B cell (primary cell): ENCODE measurements around the gene POU2AF2. TPM values are rescaled to one million over a fixed set of nuclear protein-coding genes. Genes with fewer than 3 reads are reported as not detected.

ENCODE experiments used
- ATAC-seq: fragments of 200-7000 bp; cut with Tn5 transposase; one replicate; pipeline ENCODE4 v1.10.0; 2021; ENCODE audit warnings: low read depth, mild to moderate bottlenecking, moderate number of reproducible peaks, moderate library complexity
- CTCF ChIA-PET: fragments of 350-600 bp; sonication (Branson Sonifier 250); formaldehyde crosslinking; loops from one replicate; lab custom pipeline; 2021; ENCODE audit warnings: antibody characterized with exemption, inconsistent platforms; lab: Charles Lee
- POLR2A ChIA-PET: fragments of 350-600 bp; sonication (Branson Sonifier 250); formaldehyde crosslinking; loops from one replicate; lab custom pipeline; 2021; ENCODE audit warnings: antibody characterized with exemption; lab: Charles Lee
- DNase-seq: peaks from one replicate; pipeline ENCODE4 v3.0.0; 2013
- H2AFZ ChIP-seq: 2 replicates; pipeline ENCODE4 v1.6.1; 2012; ENCODE audit warnings: mild to moderate bottlenecking, low read depth, low read length; ENCODE audit not compliant: insufficient read depth, poor library complexity, severe bottlenecking
- H3K27ac ChIP-seq, 2 donors: 1 replicate in 1 of 2; 2 replicates in 1 of 2; pipeline ENCODE4 v1.5.1; 2012 to 2013; ENCODE audit warnings: low read length in 2 of 2, mild to moderate bottlenecking in 2 of 2, moderate library complexity in 1 of 2
- H3K27me3 ChIP-seq, 4 experiments: fragments of 200-600 bp in 1 of 4; sonication (generic) in 1 of 4; replicated peaks in 1 of 4; 1 replicate in 2 of 4; 2 replicates in 2 of 4; pipeline versions ENCODE4 v1.6.1 to v1.7.0; 2013 to 2016; ENCODE audit warnings: low read length in 3 of 4, mild to moderate bottlenecking in 2 of 4, mixed read lengths in 1 of 4, moderate library complexity in 1 of 4; ENCODE audit not compliant: insufficient read depth in 4 of 4, control insufficient read depth in 3 of 4; ENCODE audit errors: control extremely low read depth in 1 of 4
- H3K36me3 ChIP-seq, 2 experiments: replicated peaks in 1 of 2; 1 replicate in 1 of 2; 2 replicates in 1 of 2; pipeline versions ENCODE4 v1.6.1 to v1.7.1; 2013; ENCODE audit warnings: low read length in 1 of 2; ENCODE audit not compliant: insufficient read depth in 2 of 2, control insufficient read depth in 1 of 2; ENCODE audit errors: control extremely low read depth in 1 of 2, extremely low read depth in 1 of 2
- H3K4me1 ChIP-seq, 2 donors: fragments of 200-600 bp in 1 of 2; sonication (generic) in 1 of 2; 1 replicate in 1 of 2; 2 replicates in 1 of 2; pipeline versions ENCODE4 v1.5.1 to v1.6.1; 2013 to 2017; ENCODE audit warnings: low read length in 2 of 2; ENCODE audit not compliant: control insufficient read depth in 2 of 2, insufficient read depth in 2 of 2
- H3K4me2 ChIP-seq: replicated peaks from 2 replicates; pipeline ENCODE3; 2012; ENCODE audit warnings: mild to moderate bottlenecking, low read depth, low read length; ENCODE audit not compliant: poor library complexity, severe bottlenecking
- H3K4me3 ChIP-seq, 5 experiments: fragments of 200-600 bp in 1 of 5; sonication (generic) in 1 of 5; 1 replicate in 3 of 5; 2 replicates in 2 of 5; pipeline versions ENCODE4 v1.5.1 to v1.7.0; 2011 to 2016; ENCODE audit warnings: low read length in 4 of 5, mild to moderate bottlenecking in 4 of 5, low read depth in 2 of 5, control low read depth in 1 of 5, moderate library complexity in 1 of 5; ENCODE audit not compliant: insufficient read depth in 1 of 5; ENCODE audit errors: control extremely low read depth in 1 of 5, extremely low read depth in 1 of 5
- H3K79me2 ChIP-seq: fragments of 200-600 bp; sonication (generic); one replicate; pipeline ENCODE4 v1.6.0; 2016; ENCODE audit warnings: low read length; ENCODE audit not compliant: control insufficient read depth, insufficient read depth
- H3K9ac ChIP-seq: fragments of 200-600 bp; sonication (generic); 2 replicates; pipeline ENCODE4 v1.6.1; 2017; ENCODE audit warnings: mild to moderate bottlenecking, low read length, moderate library complexity
- H3K9me3 ChIP-seq, 3 donors: one replicate each; pipeline versions ENCODE4 v1.6.1 to v1.7.1; 2013; ENCODE audit warnings: low read length in 2 of 3; ENCODE audit not compliant: control insufficient read depth in 2 of 3, insufficient read depth in 1 of 3; ENCODE audit errors: control extremely low read depth in 1 of 3
- H4K20me1 ChIP-seq: 2 replicates; pipeline ENCODE4 v1.6.0; 2012; ENCODE audit warnings: mild to moderate bottlenecking, low read length; ENCODE audit not compliant: insufficient read depth, control insufficient read depth, poor library complexity, severe bottlenecking
- H3K27ac Mint-ChIP-seq: one replicate; pipeline ENCODE4 v1.8.0; 2021; ENCODE audit warnings: mixed read lengths
- H3K27me3 Mint-ChIP-seq: one replicate; pipeline ENCODE4 v1.8.0; 2021; ENCODE audit warnings: mixed read lengths
- H3K4me1 Mint-ChIP-seq: one replicate; pipeline ENCODE4 v1.8.0; 2021; ENCODE audit warnings: mixed read lengths
- H3K4me3 Mint-ChIP-seq: one replicate; pipeline ENCODE4 v1.8.0; 2021; ENCODE audit warnings: mixed read lengths
- H3K9me3 Mint-ChIP-seq: one replicate; pipeline ENCODE4 v1.8.0; 2022; ENCODE audit warnings: mixed read lengths; ENCODE audit not compliant: insufficient read depth
- EZH2 ChIP-seq: IDR thresholded peaks from 2 replicates; pipeline ENCODE4 v1.6.1; 2012; ENCODE audit warnings: borderline replicate concordance, low read depth, mild to moderate bottlenecking, moderate library complexity, low read length; ENCODE audit not compliant: insufficient read depth, poor library complexity, severe bottlenecking
- WGBS: methylation state at CpG from one replicate; pipeline ENCODE4 v1.1.5; 2013; ENCODE audit warnings: missing lambda C conversion rate; ENCODE audit not compliant: insufficient coverage; 5-methylcytosine and 5-hydroxymethylcytosine counted together
- intact Hi-C: fragments of 100-400 bp; cut with micrococcal nuclease; formaldehyde crosslinking; loops from one replicate; pipeline ENCODE4 v1.10.0; 2022
- polyA plus RNA-seq: library from polyadenylated mRNA; depleted of rRNA; stranded (reverse); fragments of >200 nt; gene quantifications from 2 replicates; pipeline ENCODE4 v1.2.3, GENCODE V29; 2012
- total RNA-seq, 2 donors: library from RNA; stranded (reverse); fragments of 120-200 nt in 1 of 2; gene quantifications; 1 replicate in 1 of 2; 2 replicates in 1 of 2; pipeline versions ENCODE4 v1.2.3 to v1.2.4, GENCODE V29; 2013 to 2022
- TF ChIP-seq, protein P1 (sequence below): fragments of 200-600 bp; IDR thresholded peaks from one replicate; pipeline ENCODE4 v1.8.0; 2022; ENCODE audit warnings: antibody characterized with exemption, mild to moderate bottlenecking

Gene POU2AF2
- total and polyA plus RNA-seq, 2 donors (not counting 1 experiment from before 2014, with no cell fraction given): not detected

DNA sequence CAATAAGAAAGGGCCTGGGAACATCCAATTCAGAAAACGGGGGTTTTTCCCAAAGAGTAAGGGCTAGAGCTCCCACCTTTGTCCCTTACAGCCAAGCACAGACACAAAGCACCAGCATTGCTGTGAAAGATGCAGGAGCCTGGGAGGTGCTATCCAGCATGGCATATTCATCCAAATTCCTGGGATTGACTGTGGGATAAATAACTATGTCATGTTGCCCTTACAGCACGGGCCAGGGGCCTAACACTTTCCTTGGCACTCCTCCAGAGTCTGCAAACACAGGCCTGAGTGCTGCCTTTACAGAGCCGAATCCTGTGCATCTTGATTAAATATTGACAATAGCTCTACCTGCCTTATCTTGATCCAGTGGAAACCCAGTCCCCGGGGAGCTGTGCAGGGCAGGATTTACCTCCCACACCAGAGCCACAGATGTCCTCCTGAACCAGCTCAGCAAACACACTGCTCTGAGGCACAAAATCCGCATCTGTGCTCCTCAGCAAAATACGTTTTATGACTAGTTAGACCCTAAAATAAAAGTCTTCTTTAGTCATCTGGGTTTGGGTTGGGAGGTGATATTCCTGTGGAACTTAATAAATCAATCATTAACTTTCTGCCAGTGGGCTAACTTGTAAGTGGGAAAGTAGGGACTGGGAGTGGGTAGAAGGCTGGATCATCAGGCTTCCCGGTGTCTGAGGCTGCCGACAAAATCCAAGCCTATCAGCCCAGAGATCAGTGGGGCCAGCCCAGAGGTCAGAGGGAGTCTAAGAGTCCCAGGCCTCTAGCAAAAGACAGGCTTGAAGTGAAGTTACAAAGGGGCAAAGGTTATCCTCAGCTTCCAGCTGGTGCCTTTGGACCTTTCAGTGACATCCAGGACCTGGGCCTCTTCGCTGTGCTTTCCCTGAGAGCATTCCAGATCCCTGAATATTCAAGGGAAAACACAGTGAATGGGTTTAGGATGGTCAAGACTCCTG is 89.3 kb downstream of the POU2AF2 start:
- no peaks in the 10 kb centered on the region for H3K27me3 ChIP-seq
- CTCF ChIA-PET: interaction anchor here (1.2 to 1.9 kb wide), 3 partner anchors 8 to 88 kb away, joined by 3 to 5 read pairs (median 4); no protein-coding TSS in a partner anchor
- H3K4me1 ChIP-seq: no peaks in the 10 kb centered on the region
- no peak overlapping the region for H2AFZ ChIP-seq
- H3K9me3 Mint-ChIP-seq: peaks cover 3% of the 10 kb centered on the region
- H4K20me1 ChIP-seq: no peaks in the 10 kb centered on the region
- no peak overlapping the region for H3K9ac ChIP-seq
- no peaks in the 10 kb centered on the region for H3K27me3 Mint-ChIP-seq
- ATAC-seq: no peak
- H3K4me2 ChIP-seq: no peak overlapping the region
- H3K36me3 ChIP-seq: no peaks in the 10 kb centered on the region
- TF ChIP-seq, protein P1, sequence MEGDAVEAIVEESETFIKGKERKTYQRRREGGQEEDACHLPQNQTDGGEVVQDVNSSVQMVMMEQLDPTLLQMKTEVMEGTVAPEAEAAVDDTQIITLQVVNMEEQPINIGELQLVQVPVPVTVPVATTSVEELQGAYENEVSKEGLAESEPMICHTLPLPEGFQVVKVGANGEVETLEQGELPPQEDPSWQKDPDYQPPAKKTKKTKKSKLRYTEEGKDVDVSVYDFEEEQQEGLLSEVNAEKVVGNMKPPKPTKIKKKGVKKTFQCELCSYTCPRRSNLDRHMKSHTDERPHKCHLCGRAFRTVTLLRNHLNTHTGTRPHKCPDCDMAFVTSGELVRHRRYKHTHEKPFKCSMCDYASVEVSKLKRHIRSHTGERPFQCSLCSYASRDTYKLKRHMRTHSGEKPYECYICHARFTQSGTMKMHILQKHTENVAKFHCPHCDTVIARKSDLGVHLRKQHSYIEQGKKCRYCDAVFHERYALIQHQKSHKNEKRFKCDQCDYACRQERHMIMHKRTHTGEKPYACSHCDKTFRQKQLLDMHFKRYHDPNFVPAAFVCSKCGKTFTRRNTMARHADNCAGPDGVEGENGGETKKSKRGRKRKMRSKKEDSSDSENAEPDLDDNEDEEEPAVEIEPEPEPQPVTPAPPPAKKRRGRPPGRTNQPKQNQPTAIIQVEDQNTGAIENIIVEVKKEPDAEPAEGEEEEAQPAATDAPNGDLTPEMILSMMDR: no peak
- TF ChIP-seq EZH2: no peak
- no peak overlapping the region for H3K4me3 ChIP-seq
- DNase-seq: no peak
- H3K27ac ChIP-seq: no peak overlapping the region
- H3K79me2 ChIP-seq: no peaks in the 10 kb centered on the region
- intact Hi-C loops: no loop called here
- no peaks in the 10 kb centered on the region for H3K4me1 Mint-ChIP-seq
- 93% methylated on average over 6 of the region's 9 CpGs for WGBS
- no peak overlapping the region for H3K27ac Mint-ChIP-seq
- H3K9me3 ChIP-seq: peaks cover 0 to 5% (median 0%) of the 10 kb centered on the region in 3 donors
- H3K4me3 Mint-ChIP-seq: no peak overlapping the region
- POLR2A ChIA-PET: no interaction called here

GRCh38 chr11:111335549-111335948 is 90.0 kb downstream of the POU2AF2 start:
- no peak overlapping the region for H3K27ac ChIP-seq
- no peak overlapping the region for H3K9ac ChIP-seq
- no peak overlapping the region for H3K27ac Mint-ChIP-seq
- ChIA-PET CTCF (no interaction called here), POLR2A (no interaction called here)
- peaks cover 3% of the 10 kb centered on the region for H3K9me3 Mint-ChIP-seq
- intact Hi-C loops: no loop called here
- H3K4me3 Mint-ChIP-seq: no peak overlapping the region
- DNase-seq (no peak), ATAC-seq (no peak)
- H3K79me2 ChIP-seq: no peaks in the 10 kb centered on the region
- H3K27me3 ChIP-seq: no peaks in the 10 kb centered on the region
- no peaks in the 10 kb centered on the region for H3K36me3 ChIP-seq
- no peaks in the 10 kb centered on the region for H4K20me1 ChIP-seq
- no peak overlapping the region for H2AFZ ChIP-seq
- no peak overlapping the region for H3K4me3 ChIP-seq
- no peaks in the 10 kb centered on the region for H3K27me3 Mint-ChIP-seq
- H3K4me1 ChIP-seq: no peaks in the 10 kb centered on the region
- H3K4me2 ChIP-seq: no peak overlapping the region
- TF ChIP-seq, protein P1: no peak
- TF ChIP-seq EZH2: no peak
- WGBS: 93% methylated on average over 6 of the region's 6 CpGs
- no peaks in the 10 kb centered on the region for H3K4me1 Mint-ChIP-seq
- peaks cover 0 to 5% (median 1%) of the 10 kb centered on the region in 3 donors for H3K9me3 ChIP-seq
